ENCODE data around the gene TBC1D22A.

DNA sequence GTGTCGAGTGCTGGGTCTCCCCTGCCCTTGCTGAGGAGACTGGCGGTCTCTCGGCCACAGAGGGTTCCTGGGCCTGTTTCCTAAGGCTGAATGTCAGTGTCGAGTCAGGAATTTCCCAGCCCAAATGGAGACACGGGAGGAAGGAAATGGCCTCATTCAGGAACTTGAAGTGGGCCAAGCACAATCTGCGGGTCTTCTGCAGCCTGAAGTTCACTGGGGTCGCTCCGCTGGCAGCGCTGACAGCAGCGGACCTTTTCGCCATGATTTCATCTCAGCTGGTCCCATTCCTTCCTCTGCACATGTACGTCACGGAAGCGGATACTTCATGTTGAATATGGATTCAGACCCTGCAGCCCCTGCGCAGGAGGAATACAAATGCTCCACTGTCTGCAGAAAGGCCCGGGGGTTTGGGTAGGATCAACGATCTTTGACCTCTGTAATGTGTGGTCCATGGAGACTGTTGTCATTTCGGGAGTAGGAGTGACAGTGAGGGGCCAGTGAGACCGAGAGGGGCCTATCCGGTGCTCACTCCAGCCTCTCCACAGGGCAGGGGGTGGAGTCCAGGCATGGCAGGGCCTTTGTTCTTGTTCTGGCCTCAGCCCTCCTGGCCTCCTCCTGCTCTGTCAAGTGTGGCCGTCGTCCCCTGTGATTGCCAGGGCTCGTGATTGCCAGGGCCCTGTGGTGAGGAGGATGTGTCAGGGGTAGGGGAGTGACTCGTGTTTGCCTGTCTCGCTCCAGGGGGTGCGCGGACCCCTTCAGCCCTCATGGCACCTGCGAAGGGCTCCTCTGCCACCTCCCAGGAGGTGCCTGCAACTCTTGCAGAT, 402.3 kb downstream of the TBC1D22A start:
- TF ChIP-seq CTCF (IDR thresholded peaks at IDR 0.05) (no peak), EZH2phosphoT487 (IDR thresholded peaks at IDR 0.05) (no peak)

All from neural progenitor cell (in vitro differentiated cells).